Stimulated activated CD8-positive, alpha-beta memory T cell treated with anti-CD3 and anti-CD28 coated beads, Interleukin-2, amount 100 ng/mL, for 48 hours (primary cell): ENCODE measurements around the gene GSTM3.
A peak's percentile ranks its signal among the peaks of the same experiment; 100 is the strongest.
"Not testable (repeated sequence)": the region's sequence is repeated elsewhere in the genome, so short reads cannot be mapped to it uniquely, and the experiment has no call there.

ENCODE experiments used
- DNase-seq, 2 donors: peaks; one replicate each; pipeline ENCODE4 v3.0.0-alpha.2; 2020; ENCODE audit warnings: low read depth in 2 of 2

GSTM3 gene

DNA sequence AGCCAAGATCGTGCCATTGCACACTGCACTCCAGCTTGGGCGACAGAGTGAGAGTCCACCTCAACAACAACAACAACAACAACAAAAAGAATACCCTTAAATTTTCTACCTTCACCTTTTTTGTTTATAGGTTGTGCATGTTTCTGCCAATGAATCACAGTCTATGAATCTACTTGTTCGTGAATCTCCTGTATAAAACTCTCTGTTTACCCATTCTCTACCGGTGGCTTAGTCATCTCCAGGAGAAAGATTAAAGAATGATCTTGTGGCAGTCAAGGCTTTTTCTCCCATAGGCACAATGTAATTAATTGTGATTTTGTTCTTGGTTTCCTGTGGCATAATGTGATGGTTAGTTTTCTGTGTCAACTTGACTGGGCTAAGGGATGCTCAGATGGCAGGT is 43.0 kb downstream of the GSTM3 start:
- not testable (repeated sequence) for DNase-seq

- no peak for DNase-seq
Measured at GRCh38 chr1:109697066-109697465, 43.8 kb downstream of the GSTM3 start.

GRCh38 chr1:109695138-109695537 is 45.7 kb downstream of the GSTM3 start:
- DNase-seq = not testable (repeated sequence)

GRCh38 chr1:109694400-109694799 is 46.4 kb downstream of the GSTM3 start:
- not testable (repeated sequence) for DNase-seq

GRCh38 chr1:109691759-109692158 is 49.1 kb downstream of the GSTM3 start:
- no peak for DNase-seq

- DNase-seq = no peak
Measured at GRCh38 chr1:109689844-109690405, 50.9 kb downstream of the GSTM3 start.

- peak in 1 of 2 donors; percentile 71 for DNase-seq
Measured at GRCh38 chr1:109687641-109688499, 53.0 kb downstream of the GSTM3 start, which contains the start of gene GSTM1. Gene GSTM1 (plus strand): TSS chr1:109687817. CDS start chr1:109687874, 57 bp downstream.

DNA sequence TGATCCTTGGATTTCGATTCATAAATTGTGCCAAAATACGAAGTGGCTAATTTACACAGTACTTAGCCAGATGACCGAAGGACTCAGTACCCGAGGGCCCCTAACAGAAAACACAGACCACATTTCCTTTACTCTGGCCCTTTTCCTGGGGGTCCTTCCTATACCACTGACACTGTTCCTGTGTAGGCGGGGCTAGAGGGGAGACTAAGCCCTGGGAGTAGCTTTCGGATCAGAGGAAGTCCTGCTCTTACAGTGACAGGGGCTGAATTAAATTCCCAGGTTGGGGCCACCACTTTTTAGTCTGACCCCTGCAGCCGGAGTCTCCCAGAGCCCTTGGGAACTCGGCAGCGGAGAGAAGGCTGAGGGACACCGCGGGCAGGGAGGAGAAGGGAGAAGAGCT is 53.7 kb downstream of the GSTM3 start:
- DNase-seq = not testable (repeated sequence)

DNA sequence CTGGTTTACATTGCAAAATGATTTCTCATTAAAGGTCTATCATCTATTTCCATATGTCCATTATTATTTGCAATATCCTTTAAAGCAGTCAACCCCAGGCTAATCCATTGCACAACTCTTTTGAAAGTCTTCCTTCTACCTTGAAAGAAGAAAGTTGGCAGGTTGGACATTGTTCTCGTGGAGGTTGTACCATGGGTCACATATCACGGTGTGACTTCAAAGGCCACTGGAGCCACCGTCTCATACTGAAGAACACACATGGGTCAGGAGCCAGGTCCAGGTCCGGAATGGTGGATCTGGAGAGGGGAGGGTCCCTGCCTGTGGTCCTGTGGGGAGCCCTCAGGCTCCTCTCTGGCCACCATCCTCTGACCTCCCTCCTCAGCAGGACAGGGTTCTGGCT is 54.9 kb downstream of the GSTM3 start:
- DNase-seq = not testable (repeated sequence)

- DNase-seq = not testable (repeated sequence)
Measured at GRCh38 chr1:109685399-109685798, 55.4 kb downstream of the GSTM3 start.

- DNase-seq = not testable (repeated sequence)
Measured at GRCh38 chr1:109684777-109685176, 56.1 kb downstream of the GSTM3 start.
